Left forelimb (tissue), 1 donor: Measurements from ENCODE around the gene GFOD1.
A peak's percentile ranks its signal among the peaks of the same experiment; 100 is the strongest.
"Not testable (repeated sequence)": the region's sequence is repeated elsewhere in the genome, so short reads cannot be mapped to it uniquely, and the experiment has no call there.

Source experiments
- DNase-seq: peaks from one replicate; pipeline ENCODE4 v3.0.0-alpha.2; 2018; ENCODE audit warnings: low spot score

The GFOD1 gene

DNA sequence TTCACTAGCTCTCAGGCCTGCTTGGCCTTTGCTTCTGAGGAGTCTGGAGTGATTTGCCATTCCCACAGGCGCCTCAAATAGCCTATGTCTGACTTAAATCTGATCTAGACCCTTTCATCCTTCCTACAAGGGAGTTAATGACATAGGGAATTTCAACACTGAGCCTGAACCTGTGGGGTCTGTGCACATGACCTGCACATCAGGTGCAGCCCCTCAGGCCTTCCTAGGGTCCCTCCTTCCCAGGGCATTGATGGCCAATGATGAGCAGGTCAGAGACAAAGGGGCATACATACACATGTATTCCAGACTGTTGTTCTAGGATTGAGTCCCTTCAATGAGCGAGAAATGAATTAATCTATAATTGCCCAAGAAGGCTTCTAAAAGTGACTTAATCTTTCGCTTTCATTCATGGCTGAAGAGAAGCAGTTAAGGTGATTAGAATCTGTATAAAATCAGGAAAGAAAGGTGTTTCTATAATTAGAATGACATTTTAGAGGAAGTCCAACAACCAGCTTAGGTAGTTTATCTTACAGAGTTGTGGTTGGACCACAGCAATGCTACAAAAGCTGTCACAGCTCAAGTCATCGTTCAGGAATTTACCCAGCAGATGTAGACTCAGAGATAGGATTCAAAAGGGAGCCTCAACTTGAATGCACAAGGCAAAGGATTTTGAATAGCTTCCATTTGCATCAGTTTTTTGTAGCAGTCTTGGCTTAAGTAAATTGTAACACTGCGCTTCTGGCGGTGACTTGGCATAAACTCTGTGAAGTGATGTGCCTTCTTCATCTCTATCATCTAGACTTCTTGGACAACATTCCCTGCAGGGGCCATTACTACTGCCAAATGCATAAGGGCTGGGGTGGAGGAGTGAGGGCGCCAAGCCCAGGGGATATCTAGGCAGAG, 132.1 kb downstream of the GFOD1 start:
- no peak for DNase-seq

DNA sequence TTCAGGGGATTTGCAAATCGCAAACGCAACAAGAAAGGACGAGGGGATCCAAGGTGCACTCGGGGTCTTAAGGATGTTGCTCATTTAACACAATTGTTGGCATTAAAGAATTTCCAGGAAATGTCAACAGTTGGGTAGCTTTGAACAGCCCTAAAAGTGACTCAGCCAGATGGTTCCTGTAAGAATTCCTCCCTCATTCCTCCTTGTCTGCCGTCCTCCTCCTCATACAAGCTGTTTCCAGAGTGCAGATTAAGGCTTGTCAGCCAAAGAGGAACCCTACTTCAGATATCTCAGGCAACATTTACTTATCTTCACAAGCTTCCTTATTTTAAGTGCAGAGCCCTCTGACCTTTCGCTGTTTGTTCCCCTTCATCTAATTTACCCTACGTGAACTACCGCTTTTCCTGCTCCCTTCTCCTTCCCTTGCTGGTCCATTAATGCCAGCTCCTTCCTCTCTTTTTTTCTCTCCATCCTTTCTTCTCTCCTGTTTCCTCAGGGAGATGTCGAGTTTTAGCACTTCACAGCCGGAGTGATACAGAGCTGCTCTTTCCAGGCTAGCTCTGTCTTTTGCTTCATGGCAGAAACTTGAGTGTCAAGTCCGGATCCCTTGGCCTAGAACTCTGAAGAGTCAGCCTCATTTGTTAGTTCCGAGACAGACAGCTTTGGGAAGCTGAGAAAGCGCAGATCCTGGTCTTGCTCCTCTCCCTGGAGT, 132.9 kb downstream of the GFOD1 start:
- no peak for DNase-seq

DNA sequence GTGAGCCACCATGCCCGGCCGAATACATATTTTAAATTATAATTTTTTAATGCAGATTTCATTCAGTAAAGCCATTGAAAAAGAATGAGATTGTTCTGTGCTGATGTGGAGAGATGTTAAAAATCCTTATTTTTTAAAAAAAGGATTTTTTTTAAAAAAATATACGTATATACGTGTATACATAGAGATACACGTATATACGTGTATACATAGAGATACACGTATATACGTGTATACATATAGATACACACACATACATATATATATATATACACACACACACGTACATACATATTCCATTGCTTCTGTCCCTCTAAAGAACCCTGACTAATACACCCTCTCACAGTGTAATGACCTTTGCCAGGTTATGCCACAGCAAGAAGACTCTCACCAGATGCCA, 135.2 kb downstream of the GFOD1 start:
- no peak for DNase-seq

DNA sequence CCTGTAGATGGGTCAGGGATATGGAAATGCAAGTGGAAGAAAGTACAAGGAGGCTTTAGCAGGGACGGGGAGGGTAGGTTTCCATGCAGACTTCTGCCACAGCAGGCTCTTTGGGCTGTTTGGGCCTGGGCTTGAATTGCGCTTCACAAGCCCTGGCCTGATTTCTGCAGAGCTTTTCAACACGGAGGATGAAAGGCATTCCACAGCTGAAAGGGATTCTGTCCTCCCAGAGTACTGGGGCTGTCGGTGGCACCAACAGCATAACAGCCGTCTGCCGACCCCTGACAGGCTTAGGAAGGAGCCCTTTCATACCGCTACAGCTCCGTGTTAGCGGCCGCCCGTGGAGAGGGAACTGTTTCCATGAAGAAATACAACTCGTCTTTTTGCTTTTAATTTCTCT, 136.1 kb downstream of the GFOD1 start:
- DNase-seq, result no peak

GRCh38 chr6:13349811-13350506, 137.4 kb downstream of the GFOD1 start:
- DNase-seq, result no peak

DNA sequence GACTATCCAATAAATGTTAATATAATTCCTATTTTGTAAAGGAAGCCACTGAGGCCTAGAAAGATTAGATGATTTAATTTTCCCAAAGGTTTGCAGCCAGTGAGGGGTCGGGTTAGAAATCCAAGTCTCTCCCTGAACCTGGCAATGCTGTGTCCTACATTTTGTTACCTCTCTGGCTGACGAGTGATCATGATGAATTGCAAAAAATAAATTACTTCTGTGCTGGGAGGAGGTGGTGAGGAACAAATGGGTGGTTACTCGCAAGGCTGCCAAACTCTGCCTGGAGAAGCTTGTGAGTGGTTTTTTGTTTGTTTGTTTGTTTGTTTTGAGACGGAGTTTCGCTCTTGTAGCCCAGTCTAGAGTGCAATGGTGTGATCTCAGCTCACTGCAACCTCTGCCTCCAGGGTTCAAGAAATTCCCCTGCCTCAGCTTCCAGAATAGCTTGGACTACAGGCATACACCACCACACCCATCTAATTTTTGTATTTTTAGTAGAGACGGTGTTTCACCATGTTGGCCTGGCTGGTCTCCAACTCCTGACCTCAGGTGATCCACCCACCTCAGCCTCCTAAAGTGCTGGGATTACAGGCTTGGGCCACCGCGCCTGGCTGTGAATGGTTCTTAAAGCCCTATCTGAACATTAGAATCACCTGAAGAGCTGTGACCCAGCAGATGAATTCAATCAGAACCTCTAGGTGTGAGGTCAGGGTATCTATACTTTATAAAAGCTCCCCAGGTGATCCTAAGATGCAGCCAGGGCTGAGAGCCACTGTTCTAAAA, 138.9 kb downstream of the GFOD1 start:
- DNase-seq, result no peak

- no peak for DNase-seq
These were observed 141.2 kb downstream of the GFOD1 start for GRCh38 chr6:13346245-13346644.

DNA sequence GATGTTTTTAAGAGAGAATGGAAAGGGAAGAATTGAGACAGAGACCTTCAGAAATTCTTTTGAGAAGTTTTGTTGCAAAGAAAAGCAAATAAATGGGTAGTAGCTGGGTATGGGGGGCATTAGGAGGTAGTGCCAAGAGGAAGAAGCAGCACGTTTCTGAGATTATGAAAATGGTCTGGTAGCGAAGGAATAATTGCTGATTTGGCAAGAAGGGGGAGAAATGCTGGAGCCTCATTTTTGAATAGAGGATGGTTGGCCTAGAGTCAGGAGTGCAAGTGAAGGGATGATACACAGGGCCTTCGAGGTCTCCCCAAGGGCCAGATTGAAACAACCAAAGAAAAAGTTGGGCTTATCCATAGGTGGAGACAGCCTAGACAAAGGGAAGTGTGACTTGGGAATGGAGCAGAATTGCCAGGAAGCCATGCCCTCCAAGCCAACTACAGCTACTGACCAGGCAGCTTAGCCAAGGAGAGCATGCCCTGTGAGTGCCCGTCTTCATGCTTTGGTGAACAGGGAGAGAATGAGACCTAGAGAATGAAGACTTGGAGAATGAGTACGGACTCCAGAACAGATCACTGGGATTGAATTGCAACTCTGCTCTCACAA, 144.9 kb downstream of the GFOD1 start:
- no peak for DNase-seq

GRCh38 chr6:13339863-13340630, 147.4 kb downstream of the GFOD1 start:
- no peak for DNase-seq

- no peak for DNase-seq
These were observed 149.4 kb downstream of the GFOD1 start for GRCh38 chr6:13338038-13338437.

GRCh38 chr6:13336553-13336952, 150.8 kb downstream of the GFOD1 start:
- peak; percentile 90 for DNase-seq

- no peak for DNase-seq
These were observed 152.4 kb downstream of the GFOD1 start for GRCh38 chr6:13334953-13335352.

DNA sequence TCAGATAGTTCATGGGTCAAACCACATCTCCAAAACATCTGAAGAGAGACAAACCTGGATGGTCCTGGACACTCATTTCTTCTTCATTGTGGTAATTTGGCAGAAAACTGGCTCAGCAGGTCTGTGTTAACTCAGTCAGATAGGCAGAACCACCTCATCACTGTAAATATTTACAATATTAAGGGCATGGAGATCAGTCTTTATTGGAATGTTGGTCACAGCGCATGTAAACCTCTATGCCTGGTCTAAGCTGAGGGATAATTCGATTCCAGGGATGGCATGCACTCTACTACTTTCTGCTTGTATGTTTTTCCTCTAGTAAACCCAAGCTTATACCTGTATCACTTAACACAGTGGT, 155.1 kb downstream of the GFOD1 start:
- no peak for DNase-seq

DNA sequence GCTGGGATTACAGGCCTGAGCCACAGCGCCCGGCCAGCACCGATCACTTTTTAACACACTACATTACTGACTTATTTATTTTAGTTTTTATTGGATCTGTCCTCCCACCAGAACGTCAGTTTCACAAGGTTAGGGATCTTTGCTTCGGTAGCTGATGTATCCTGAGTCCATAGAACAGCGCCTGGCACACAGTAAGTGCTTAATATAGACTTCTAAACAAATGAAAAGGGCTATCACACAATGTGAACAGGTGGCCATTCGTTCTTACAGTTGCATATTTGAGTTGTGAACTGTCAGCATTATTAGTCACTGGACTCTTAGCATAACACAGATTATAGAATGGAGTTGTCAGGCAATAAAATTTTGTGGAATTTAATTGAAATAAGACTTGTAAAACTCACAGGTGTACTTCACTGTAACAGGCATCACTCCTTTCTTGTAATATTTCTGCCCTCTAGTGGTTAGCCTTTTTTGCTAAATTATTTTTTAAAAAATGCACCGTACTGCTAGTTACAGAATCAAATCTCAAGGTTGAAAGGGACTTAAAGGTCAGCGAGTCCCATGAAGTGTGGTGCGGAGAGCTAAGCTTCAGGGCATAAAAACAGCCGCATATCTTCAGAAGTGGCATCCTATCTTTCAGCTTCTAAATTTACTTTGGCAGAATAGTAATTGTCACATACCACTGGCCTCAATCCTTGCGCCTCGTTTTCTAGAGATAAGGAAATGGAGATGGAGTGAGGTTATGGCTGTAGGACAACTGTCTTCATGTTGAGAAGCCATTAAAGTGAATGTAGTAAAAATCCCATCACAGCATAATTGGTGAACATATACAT, 155.7 kb downstream of the GFOD1 start:
- no peak for DNase-seq

GRCh38 chr6:13328875-13329183, 158.6 kb downstream of the GFOD1 start:
- no peak for DNase-seq

GRCh38 chr6:13328076-13328874, 159.1 kb downstream of the GFOD1 start, which contains the start of gene TBC1D7:
Gene TBC1D7, minus strand, starts transcription at chr6:13328537. Its CDS starts 1,639 bp downstream, at chr6:13326898.
- DNase-seq, result peak; percentile 97

- DNase-seq, result no peak
These were observed 159.7 kb downstream of the GFOD1 start for GRCh38 chr6:13327691-13328075.

DNA sequence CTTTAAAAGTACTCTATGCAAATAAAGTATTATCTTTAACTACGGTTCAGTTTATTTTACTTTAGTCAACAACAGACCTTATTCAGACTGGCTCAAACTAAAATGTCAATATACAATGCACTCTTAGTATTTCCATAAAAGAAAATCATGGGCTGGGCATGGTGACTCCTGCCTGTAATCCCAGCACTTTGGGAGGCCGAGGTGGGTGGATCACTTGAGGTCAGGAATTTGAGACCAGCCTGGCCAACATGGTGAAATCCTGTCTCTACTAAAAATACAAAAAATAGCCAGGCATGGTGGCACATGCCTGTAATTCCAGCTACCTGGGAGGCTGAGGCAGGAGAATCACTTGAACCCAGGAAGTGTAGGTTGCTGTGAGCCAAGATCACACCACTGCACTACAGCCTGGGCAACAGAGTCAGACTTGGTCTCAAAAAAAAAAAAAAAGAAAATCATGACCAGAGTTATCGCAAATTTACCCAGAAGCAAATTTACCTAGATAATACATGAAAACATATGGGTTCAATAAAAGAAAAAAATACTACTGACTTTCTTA, 161.3 kb downstream of the GFOD1 start:
- not testable (repeated sequence) for DNase-seq
